ENCODE data around the gene LSS. TPM values are rescaled to one million over a fixed set of nuclear protein-coding genes. Genes with fewer than 3 reads are reported as not detected.
"Not testable (repeated sequence)": the region's sequence is repeated elsewhere in the genome, so short reads cannot be mapped to it uniquely, and the experiment has no call there.

The LSS gene
- polyA plus RNA-seq, 1 donor (not counting 4 experiments of a cell fraction or from before 2014, with no cell fraction given) = 105 TPM

DNA sequence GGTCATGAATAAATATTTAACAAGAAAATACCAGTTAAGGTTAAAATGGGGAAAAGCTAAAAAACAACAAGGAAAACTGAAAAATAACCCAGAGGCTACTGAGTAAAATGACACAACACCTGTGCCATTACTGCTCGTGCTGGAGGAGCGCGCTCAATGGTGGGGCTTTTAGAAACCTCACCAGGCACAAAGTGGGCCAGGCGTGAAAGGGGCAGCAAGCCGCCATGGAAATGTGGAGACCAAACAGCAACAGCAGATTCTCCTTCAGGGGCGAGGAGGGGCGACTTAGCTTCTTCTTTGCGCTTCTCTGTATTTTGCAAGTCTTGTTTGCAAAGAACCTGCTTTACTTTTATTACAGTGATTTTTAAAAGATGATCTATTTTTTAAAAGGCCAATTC lies 25.4 kb downstream of the LSS start:
- Histone ChIP-seq H3K4me1 (ENCODE audit: control insufficient read depth, extremely low read depth, insufficient read depth, low read length) (no peaks in the 10 kb centered on the region), H3K27me3 (ENCODE audit: control insufficient read depth, extremely low read depth, insufficient read depth, low read length) (no peaks in the 10 kb centered on the region), H3K9me3 (ENCODE audit: control insufficient read depth, low read depth, low read length) (no peaks in the 10 kb centered on the region), H3K9ac (ENCODE audit: control insufficient read depth, extremely low read depth, insufficient read depth, low read length) (no peak overlapping the region), H3K27ac (ENCODE audit: control insufficient read depth, insufficient read depth, low read length) (no peak overlapping the region), H3K4me2 (ENCODE audit: control insufficient read depth, extremely low read depth, insufficient read depth, low read depth, low read length) (no peak overlapping the region), H3K79me2 (ENCODE audit: control insufficient read depth, insufficient read depth, low read length) (peaks cover 13% of the 10 kb centered on the region), H3K9me1 (ENCODE audit: control insufficient read depth, extremely low read depth, insufficient read depth, low read length) (no peaks in the 10 kb centered on the region), H3K4me3 (ENCODE audit: control insufficient read depth in 2 of 3, extremely low read depth in 1 of 3, insufficient read depth in 2 of 3, low read depth in 1 of 3, low read length in 3 of 3) (no peak overlapping the region), H3K36me3 (ENCODE audit: control insufficient read depth in 2 of 2, extremely low read depth in 1 of 2, insufficient read depth in 2 of 2, low read length in 2 of 2) (peaks cover 50 to 52% of the 10 kb centered on the region in 2 experiments), H4K20me1 (ENCODE audit: control insufficient read depth, extremely low read depth, insufficient read depth, low read length) (no peaks in the 10 kb centered on the region), H2AFZ (ENCODE audit: control insufficient read depth, low read length) (no peak overlapping the region)
- DNase-seq (ENCODE audit: low read depth, low spot score) (no peak), FAIRE-seq (no peak)
- no peak for TF ChIP-seq EZH2 (IDR thresholded peaks at IDR 0.05; ENCODE audit: low read length)
- TF ChIP-seq, protein P1, sequence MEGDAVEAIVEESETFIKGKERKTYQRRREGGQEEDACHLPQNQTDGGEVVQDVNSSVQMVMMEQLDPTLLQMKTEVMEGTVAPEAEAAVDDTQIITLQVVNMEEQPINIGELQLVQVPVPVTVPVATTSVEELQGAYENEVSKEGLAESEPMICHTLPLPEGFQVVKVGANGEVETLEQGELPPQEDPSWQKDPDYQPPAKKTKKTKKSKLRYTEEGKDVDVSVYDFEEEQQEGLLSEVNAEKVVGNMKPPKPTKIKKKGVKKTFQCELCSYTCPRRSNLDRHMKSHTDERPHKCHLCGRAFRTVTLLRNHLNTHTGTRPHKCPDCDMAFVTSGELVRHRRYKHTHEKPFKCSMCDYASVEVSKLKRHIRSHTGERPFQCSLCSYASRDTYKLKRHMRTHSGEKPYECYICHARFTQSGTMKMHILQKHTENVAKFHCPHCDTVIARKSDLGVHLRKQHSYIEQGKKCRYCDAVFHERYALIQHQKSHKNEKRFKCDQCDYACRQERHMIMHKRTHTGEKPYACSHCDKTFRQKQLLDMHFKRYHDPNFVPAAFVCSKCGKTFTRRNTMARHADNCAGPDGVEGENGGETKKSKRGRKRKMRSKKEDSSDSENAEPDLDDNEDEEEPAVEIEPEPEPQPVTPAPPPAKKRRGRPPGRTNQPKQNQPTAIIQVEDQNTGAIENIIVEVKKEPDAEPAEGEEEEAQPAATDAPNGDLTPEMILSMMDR (optimal IDR thresholded peaks at IDR 0.05 in 1 of 3, IDR thresholded peaks at IDR 0.05 in 1 of 3, conservative IDR thresholded peaks at IDR 0.05 in 1 of 3; ENCODE audit: extremely low read depth in 1 of 3, insufficient read depth in 2 of 3, low read length in 3 of 3) = no peak
- dilution Hi-C loops (cut with MboI; ENCODE audit: extremely low pct_ligation_motif_present, low sequenced_read_pairs) = no loop called here

DNA sequence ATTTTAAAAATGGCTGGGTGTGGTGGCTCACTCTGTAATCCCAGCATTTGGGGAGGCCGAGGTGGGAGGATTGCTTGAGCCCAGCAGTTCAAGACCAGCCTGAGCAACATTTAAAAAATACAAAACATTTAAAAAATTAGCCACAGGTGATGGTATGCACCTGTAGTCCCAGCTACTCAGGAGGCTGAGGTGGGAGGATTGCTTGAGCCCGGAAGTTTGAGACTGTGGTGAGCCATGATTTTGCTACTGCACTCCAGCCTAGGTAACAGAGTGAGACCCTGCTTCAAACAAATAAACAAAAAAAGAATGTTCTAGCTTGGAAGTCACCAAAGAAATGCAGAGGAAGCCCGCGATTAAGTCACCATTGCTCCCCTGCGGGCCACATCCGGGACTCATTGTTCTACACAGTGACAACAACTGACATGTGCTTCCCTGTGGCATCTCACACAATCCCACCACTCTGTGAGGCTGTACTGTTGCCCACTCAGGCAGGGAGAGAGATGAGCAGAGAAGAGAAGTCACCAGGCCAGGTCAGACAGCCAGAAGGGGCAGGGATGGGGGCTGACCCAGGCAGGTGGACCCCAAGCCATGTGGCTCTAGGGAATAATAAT lies 25.9 kb downstream of the LSS start:
- no peak for FAIRE-seq

DNA sequence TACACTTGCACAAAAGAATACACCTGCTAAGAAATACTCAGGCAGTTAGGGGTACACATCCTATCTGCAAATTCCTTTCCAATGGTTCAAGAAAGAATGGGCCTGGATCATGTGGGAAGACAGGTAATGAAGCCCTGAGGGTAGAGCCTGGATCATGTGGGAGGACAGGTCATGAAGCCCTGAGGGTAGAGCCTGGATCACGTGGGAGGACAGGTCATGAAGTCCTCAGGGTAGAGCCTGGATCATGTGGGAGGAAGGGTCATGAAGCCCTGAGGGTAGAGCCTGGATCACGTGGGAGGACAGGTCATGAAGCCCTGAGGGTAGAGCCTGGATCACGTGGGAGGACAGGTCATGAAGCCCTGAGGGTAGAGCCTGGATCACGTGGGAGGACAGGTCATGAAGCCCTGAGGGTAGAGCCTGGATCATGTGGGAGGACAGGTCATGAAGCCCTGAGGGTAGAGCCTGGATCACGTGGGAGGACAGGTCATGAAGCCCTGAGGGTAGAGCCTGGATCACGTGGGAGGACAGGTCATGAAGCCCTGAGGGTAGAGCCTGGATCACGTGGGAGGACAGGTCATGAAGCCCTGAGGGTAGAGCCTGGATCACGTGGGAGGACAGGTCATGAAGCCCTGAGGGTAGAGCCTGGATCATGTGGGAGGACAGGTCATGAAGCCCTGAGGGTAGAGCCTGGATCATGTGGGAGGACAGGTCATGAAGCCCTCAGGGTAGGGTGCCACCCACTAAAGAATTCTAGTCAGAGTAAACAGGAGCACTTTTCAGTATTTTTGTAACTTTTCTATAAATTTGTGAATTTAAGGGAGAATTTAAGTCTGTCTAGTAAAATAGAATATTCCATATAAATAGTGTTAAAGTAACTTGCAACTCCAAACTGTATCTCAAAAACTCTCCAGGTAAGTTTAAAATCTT lies 27.4 kb downstream of the LSS start:
- Histone ChIP-seq H3K36me3 (ENCODE audit: control insufficient read depth in 2 of 2, extremely low read depth in 1 of 2, insufficient read depth in 2 of 2, low read length in 2 of 2) (peaks cover 46% of the 10 kb centered on the region in 2 experiments), H3K27ac (ENCODE audit: control insufficient read depth, insufficient read depth, low read length) (peak overlapping the region; percentile 86)

More for the DNA sequence above, 25.9 kb downstream of the LSS start:
- H3K9ac ChIP-seq (ENCODE audit: control insufficient read depth, extremely low read depth, insufficient read depth, low read length) = no peak overlapping the region
- dilution Hi-C loops (cut with MboI; ENCODE audit: extremely low pct_ligation_motif_present, low sequenced_read_pairs) = no loop called here
- H4K20me1 ChIP-seq (ENCODE audit: control insufficient read depth, extremely low read depth, insufficient read depth, low read length) = no peaks in the 10 kb centered on the region
- no peak overlapping the region for H2AFZ ChIP-seq (ENCODE audit: control insufficient read depth, low read length)
- H3K79me2 ChIP-seq (ENCODE audit: control insufficient read depth, insufficient read depth, low read length) = peaks cover 16% of the 10 kb centered on the region
- TF ChIP-seq EZH2 (IDR thresholded peaks at IDR 0.05; ENCODE audit: low read length) = no peak
- TF ChIP-seq, protein P1 (optimal IDR thresholded peaks at IDR 0.05 in 1 of 3, IDR thresholded peaks at IDR 0.05 in 1 of 3, conservative IDR thresholded peaks at IDR 0.05 in 1 of 3; ENCODE audit: extremely low read depth in 1 of 3, insufficient read depth in 2 of 3, low read length in 3 of 3) = no peak
- H3K4me2 ChIP-seq (ENCODE audit: control insufficient read depth, extremely low read depth, insufficient read depth, low read depth, low read length) = no peak overlapping the region
- H3K36me3 ChIP-seq (ENCODE audit: control insufficient read depth in 2 of 2, extremely low read depth in 1 of 2, insufficient read depth in 2 of 2, low read length in 2 of 2) = peaks cover 47 to 48% of the 10 kb centered on the region in 2 experiments
- no peaks in the 10 kb centered on the region for H3K9me1 ChIP-seq (ENCODE audit: control insufficient read depth, extremely low read depth, insufficient read depth, low read length)
- H3K4me3 ChIP-seq (ENCODE audit: control insufficient read depth in 2 of 3, extremely low read depth in 1 of 3, insufficient read depth in 2 of 3, low read depth in 1 of 3, low read length in 3 of 3) = no peak overlapping the region
- H3K27me3 ChIP-seq (ENCODE audit: control insufficient read depth, extremely low read depth, insufficient read depth, low read length) = no peaks in the 10 kb centered on the region
- no peak for DNase-seq (ENCODE audit: low read depth, low spot score)
- no peaks in the 10 kb centered on the region for H3K9me3 ChIP-seq (ENCODE audit: control insufficient read depth, low read depth, low read length)
- no peak overlapping the region for H3K27ac ChIP-seq (ENCODE audit: control insufficient read depth, insufficient read depth, low read length)
- no peaks in the 10 kb centered on the region for H3K4me1 ChIP-seq (ENCODE audit: control insufficient read depth, extremely low read depth, insufficient read depth, low read length)

More for the DNA sequence above, 27.4 kb downstream of the LSS start:
- H3K4me2 ChIP-seq (ENCODE audit: control insufficient read depth, extremely low read depth, insufficient read depth, low read depth, low read length); H3K4me3 ChIP-seq (ENCODE audit: control insufficient read depth in 2 of 3, extremely low read depth in 1 of 3, insufficient read depth in 2 of 3, low read depth in 1 of 3, low read length in 3 of 3); H2AFZ ChIP-seq (ENCODE audit: control insufficient read depth, low read length); H4K20me1 ChIP-seq (ENCODE audit: control insufficient read depth, extremely low read depth, insufficient read depth, low read length); dilution Hi-C loops (cut with MboI; ENCODE audit: extremely low pct_ligation_motif_present, low sequenced_read_pairs); FAIRE-seq; H3K27me3 ChIP-seq (ENCODE audit: control insufficient read depth, extremely low read depth, insufficient read depth, low read length); H3K9me3 ChIP-seq (ENCODE audit: control insufficient read depth, low read depth, low read length); DNase-seq (ENCODE audit: low read depth, low spot score); H3K4me1 ChIP-seq (ENCODE audit: control insufficient read depth, extremely low read depth, insufficient read depth, low read length); H3K9me1 ChIP-seq (ENCODE audit: control insufficient read depth, extremely low read depth, insufficient read depth, low read length): not testable (repeated sequence)
- Histone ChIP-seq H3K9ac (ENCODE audit: control insufficient read depth, extremely low read depth, insufficient read depth, low read length) (peak overlapping the region; percentile 15), H3K79me2 (ENCODE audit: control insufficient read depth, insufficient read depth, low read length) (peaks cover 18% of the 10 kb centered on the region)
